Measurements from ENCODE around the gene ZFAND4.
"Not testable (repeated sequence)": the region's sequence is repeated elsewhere in the genome, so short reads cannot be mapped to it uniquely, and the experiment has no call there.

Gene ZFAND4

GRCh38 chr10:45640049-45640448 is 32.5 kb downstream of the ZFAND4 start:
- no peak for DNase-seq

GRCh38 chr10:45627412-45628048 is 45.0 kb downstream of the ZFAND4 start:
- no peak for DNase-seq

- DNase-seq, result no peak
These were observed 46.7 kb downstream of the ZFAND4 start for GRCh38 chr10:45625879-45626278.

- no peak for DNase-seq
These were observed 47.8 kb downstream of the ZFAND4 start for GRCh38 chr10:45624724-45625123.

GRCh38 chr10:45614869-45615268 is 57.7 kb downstream of the ZFAND4 start:
- no peak for DNase-seq

- DNase-seq, result no peak
These were observed 59.8 kb downstream of the ZFAND4 start for GRCh38 chr10:45612741-45613140.

GRCh38 chr10:45608052-45608451 is 64.5 kb downstream of the ZFAND4 start:
- DNase-seq, result no peak

- no peak for DNase-seq
These were observed 65.3 kb downstream of the ZFAND4 start for GRCh38 chr10:45607276-45607675.

GRCh38 chr10:45602836-45603235 is 69.7 kb downstream of the ZFAND4 start:
- DNase-seq, result no peak

GRCh38 chr10:45602082-45602730 is 70.4 kb downstream of the ZFAND4 start:
- no peak for DNase-seq

GRCh38 chr10:45601254-45601930 is 71.2 kb downstream of the ZFAND4 start:
- not testable (repeated sequence) for DNase-seq

GRCh38 chr10:45600337-45601253 is 72.0 kb downstream of the ZFAND4 start:
- DNase-seq, result not testable (repeated sequence)

- DNase-seq, result no peak
These were observed 72.9 kb downstream of the ZFAND4 start for GRCh38 chr10:45599646-45600045.

- no peak for DNase-seq
These were observed 73.5 kb downstream of the ZFAND4 start for GRCh38 chr10:45599021-45599603.

- DNase-seq, result no peak
These were observed 76.0 kb downstream of the ZFAND4 start for GRCh38 chr10:45596526-45596925.

GRCh38 chr10:45594276-45595157 is 78.1 kb downstream of the ZFAND4 start:
- DNase-seq, result peak; percentile 83 to 93 (median 85)

GRCh38 chr10:45593938-45594275 is 78.7 kb downstream of the ZFAND4 start:
- no peak for DNase-seq

GRCh38 chr10:45592926-45593325 is 79.6 kb downstream of the ZFAND4 start:
- DNase-seq, result no peak

- peak in 1 of 5 donors; percentile 9 for DNase-seq
These were observed 80.1 kb downstream of the ZFAND4 start for GRCh38 chr10:45592432-45592831.

- no peak for DNase-seq
These were observed 81.3 kb downstream of the ZFAND4 start for GRCh38 chr10:45591280-45591679.

GRCh38 chr10:45589868-45590267 is 82.7 kb downstream of the ZFAND4 start:
- DNase-seq, result no peak

- DNase-seq, result no peak
These were observed 83.6 kb downstream of the ZFAND4 start for GRCh38 chr10:45589009-45589408.

All from T-helper 1 cell (primary cell).